ENCODE data around the gene POLA1. TPM values are rescaled to one million over a fixed set of nuclear protein-coding genes. Genes with fewer than 3 reads are reported as not detected.

The POLA1 gene
- total RNA-seq, 1 experiment from 2014 or later: 15.1 TPM

DNA sequence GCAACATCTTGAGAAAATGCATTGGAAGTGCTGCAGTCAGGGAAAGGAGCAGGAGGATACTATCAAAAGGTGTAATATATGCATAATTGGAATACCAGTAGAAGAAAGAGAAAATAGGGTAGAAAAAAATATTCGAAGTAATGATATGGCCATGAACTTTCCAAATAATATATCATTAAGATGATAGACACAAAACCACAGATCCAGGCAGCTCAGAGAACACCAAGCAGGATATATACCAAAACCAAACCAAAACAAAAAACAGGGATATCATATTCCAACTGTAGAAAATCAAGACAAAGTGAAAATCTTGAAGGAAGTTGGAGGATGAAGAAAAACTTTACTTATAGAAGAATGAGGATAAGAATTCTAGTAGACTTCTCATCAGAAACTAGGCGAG, 9.7 kb upstream of the POLA1 start:
- DNase-seq (ENCODE audit: low spot score): no peak
- in situ Hi-C loops (cut with HindIII; ENCODE audit: low sequenced_read_pairs): no loop called here

GRCh38 chrX:24692305-24692704, 1.4 kb upstream of the POLA1 start:
- in situ Hi-C loops (cut with HindIII; ENCODE audit: low sequenced_read_pairs): no loop called here
- no peak for DNase-seq (ENCODE audit: low spot score)

GRCh38 chrX:24694825-24695224, 1.1 kb downstream of the POLA1 start:
- DNase-seq (ENCODE audit: low spot score): no peak
- in situ Hi-C loops (cut with HindIII; ENCODE audit: low sequenced_read_pairs): no loop called here

DNA sequence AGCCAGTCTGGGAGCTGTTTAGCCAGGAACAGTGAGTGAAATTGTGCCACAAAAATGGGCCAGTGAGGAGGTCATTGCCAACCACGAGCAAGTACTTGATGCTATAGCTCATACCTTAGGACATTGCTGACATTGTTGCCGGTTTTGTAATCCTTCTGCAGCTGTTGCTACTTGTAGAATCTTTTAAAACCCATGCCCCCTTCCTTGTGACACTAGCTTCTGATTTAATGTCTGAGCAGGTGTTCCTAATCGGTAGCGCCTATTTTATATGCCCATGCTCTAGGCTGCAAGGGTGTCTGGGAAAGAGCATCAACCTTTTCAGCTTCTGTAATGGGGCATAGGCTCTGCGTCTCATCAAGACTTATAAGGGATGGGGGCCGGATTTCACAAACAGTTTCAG, 2.6 kb downstream of the POLA1 start:
- no peak for DNase-seq (ENCODE audit: low spot score)
- in situ Hi-C loops (cut with HindIII; ENCODE audit: low sequenced_read_pairs): no loop called here

GRCh38 chrX:24702362-24703184, 8.9 kb downstream of the POLA1 start:
- no peak for DNase-seq (ENCODE audit: low spot score)
- in situ Hi-C loops (cut with HindIII; ENCODE audit: low sequenced_read_pairs): no loop called here

- no peak for DNase-seq (ENCODE audit: low spot score)
- in situ Hi-C loops (cut with HindIII; ENCODE audit: low sequenced_read_pairs): no loop called here
These were observed 9.4 kb downstream of the POLA1 start for GRCh38 chrX:24703185-24703494.

- no peak for DNase-seq (ENCODE audit: low spot score)
- in situ Hi-C loops (cut with HindIII; ENCODE audit: low sequenced_read_pairs): no loop called here
These were observed 25.1 kb downstream of the POLA1 start for GRCh38 chrX:24718771-24719170.

GRCh38 chrX:24720036-24720435, 26.3 kb downstream of the POLA1 start:
- DNase-seq (ENCODE audit: low spot score): no peak

GRCh38 chrX:24728530-24728929, 34.8 kb downstream of the POLA1 start:
- in situ Hi-C loops (cut with HindIII; ENCODE audit: low sequenced_read_pairs): no loop called here
- no peak for DNase-seq (ENCODE audit: low spot score)

More at GRCh38 chrX:24720036-24720435, 26.3 kb downstream of the POLA1 start:
- in situ Hi-C loops (cut with HindIII; ENCODE audit: low sequenced_read_pairs): no loop called here

- no peak for DNase-seq (ENCODE audit: low spot score)
- in situ Hi-C loops (cut with HindIII; ENCODE audit: low sequenced_read_pairs): no loop called here
These were observed 39.2 kb downstream of the POLA1 start for GRCh38 chrX:24732766-24733500.

DNA sequence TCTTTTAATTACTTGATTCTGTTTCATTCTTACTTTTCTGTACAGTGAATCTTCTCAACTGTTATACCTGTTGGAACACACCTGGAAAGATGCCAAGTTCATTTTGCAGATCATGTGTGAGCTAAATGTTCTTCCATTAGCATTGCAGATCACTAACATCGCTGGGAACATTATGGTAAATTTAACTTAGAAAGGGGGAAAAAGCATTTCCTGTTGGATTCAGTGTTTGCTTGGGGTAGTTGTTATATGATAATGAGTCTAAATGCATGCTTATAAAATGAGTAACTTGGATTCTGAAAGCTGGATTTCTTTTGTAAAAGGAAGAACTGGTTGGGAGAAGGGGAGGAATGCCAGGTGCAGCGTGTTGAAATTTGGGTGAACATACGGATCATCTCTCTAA, 47.6 kb downstream of the POLA1 start:
- in situ Hi-C loops (cut with HindIII; ENCODE audit: low sequenced_read_pairs): no loop called here
- no peak for DNase-seq (ENCODE audit: low spot score)

DNA sequence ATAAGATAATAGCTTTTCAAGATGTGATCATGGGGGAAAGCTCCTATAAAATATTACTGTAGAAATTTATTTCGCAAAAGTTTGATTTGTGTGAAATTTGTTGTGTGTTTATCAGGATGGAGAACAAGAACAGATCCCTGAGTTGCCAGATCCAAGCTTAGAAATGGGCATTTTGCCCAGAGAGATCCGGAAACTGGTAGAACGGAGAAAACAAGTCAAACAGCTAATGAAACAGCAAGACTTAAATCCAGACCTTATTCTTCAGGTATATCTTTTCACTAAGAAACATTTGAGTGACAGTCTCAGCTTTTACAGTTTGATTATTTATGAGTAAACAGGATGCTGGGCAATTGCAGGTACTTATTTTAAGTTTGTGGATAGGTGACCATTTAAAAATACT, 54.5 kb downstream of the POLA1 start:
- peak; percentile 3 for DNase-seq (ENCODE audit: low spot score)
- in situ Hi-C loops (cut with HindIII; ENCODE audit: low sequenced_read_pairs): no loop called here

DNA sequence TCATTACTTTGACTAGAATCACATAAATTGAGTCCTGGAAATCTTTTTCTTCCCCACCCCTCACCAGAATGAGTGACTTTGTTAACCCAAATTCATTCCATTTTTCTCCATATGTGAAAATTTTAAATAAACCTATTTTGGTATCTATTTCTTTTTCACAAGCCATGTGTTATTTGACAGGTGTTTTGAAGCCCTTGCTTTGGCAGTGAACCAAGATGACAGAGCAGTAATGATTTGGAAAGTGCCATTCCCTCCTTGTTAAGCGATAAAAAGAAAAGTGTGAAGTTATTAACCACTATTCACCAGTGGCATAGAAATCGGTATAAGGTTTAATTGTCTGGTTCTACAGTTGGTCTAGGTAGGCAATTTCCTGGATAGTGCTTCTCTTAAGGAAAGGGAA, 66.1 kb downstream of the POLA1 start:
- in situ Hi-C loops (cut with HindIII; ENCODE audit: low sequenced_read_pairs): no loop called here
- peak; percentile 53 for DNase-seq (ENCODE audit: low spot score)

DNA sequence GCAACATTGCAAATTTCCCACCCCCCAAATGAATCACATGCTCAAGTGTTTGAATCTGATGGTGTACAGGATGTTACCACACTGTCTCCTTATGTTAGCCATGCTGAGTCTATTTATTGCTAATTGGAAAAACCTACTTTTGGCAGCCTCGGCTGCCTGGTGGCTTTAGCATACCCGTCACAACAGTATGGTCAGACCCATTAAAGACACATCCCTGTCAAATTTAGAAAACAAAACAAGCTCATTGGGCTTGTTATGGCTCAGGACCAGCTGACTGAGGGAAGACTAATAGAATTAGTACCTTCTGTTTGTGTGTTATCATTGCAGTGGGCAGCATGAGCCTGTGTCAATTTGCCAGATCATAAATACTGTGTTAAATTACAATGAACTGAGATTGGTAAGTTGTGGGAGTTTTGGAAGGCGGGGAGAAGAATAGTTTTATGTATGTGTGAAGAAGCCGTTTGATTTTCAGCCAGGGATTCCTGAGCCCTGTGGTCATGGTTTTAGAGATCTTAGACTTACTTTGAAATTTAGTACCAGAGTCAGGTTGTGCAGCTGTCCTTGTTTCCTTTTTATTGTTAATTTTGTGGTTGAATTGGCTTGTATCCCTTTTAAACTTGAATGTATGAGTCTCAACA, 66.8 kb downstream of the POLA1 start:
- in situ Hi-C loops (cut with HindIII; ENCODE audit: low sequenced_read_pairs): no loop called here
- peak; percentile 56 for DNase-seq (ENCODE audit: low spot score)

GRCh38 chrX:24761306-24761705, 67.6 kb downstream of the POLA1 start:
- no peak for DNase-seq (ENCODE audit: low spot score)
- in situ Hi-C loops (cut with HindIII; ENCODE audit: low sequenced_read_pairs): no loop called here

GRCh38 chrX:24763989-24764388, 70.3 kb downstream of the POLA1 start:
- in situ Hi-C loops (cut with HindIII; ENCODE audit: low sequenced_read_pairs): no loop called here

DNA sequence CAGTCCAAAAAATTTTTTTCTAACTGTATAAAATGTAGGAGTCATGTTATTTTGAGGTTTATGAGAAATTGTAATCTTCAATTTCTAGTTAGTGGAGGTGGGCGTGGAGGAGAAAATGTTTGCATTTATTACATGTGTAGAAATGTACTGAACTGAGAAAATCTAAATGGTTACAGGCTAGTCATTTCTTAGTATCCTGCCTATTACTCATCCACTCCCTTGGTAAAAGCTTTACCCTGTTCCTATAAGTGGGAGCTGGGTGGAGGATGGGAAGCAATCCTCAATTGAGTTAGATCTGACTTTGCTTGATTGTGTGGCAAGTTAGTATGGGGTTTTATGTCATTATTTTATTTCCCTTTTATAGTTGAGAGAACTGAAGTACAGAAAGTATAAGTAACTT, 73.8 kb downstream of the POLA1 start:
- in situ Hi-C loops (cut with HindIII; ENCODE audit: low sequenced_read_pairs): no loop called here
- no peak for DNase-seq (ENCODE audit: low spot score)

More at GRCh38 chrX:24763989-24764388, 70.3 kb downstream of the POLA1 start:
- DNase-seq (ENCODE audit: low spot score): no peak

DNA sequence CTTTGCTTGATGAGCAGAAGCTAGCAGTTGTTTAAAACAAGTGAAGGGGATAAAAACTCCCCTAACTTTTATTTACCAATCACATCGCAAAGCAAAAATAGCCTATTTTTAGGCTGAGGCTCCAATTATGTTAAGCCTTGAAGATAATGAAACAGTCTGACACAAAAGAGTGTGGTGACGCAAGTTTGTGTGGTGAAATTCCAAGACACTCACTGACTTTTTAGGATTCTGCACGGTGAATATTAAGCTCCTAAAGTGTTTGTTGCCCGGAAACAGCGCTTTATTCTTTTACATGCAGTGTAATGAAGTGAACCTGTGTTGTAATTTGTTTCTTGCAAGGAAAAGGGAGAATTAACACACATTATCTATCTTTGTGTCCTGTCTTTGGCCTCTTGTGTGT, 74.8 kb downstream of the POLA1 start:
- in situ Hi-C loops (cut with HindIII; ENCODE audit: low sequenced_read_pairs): no loop called here

GRCh38 chrX:24774650-24775049, 80.9 kb downstream of the POLA1 start:
- no peak for DNase-seq (ENCODE audit: low spot score)
- in situ Hi-C loops (cut with HindIII; ENCODE audit: low sequenced_read_pairs): no loop called here

More for the DNA sequence above, 74.8 kb downstream of the POLA1 start:
- DNase-seq (ENCODE audit: low spot score): no peak

- no peak for DNase-seq (ENCODE audit: low spot score)
- in situ Hi-C loops (cut with HindIII; ENCODE audit: low sequenced_read_pairs): no loop called here
These were observed 82.2 kb downstream of the POLA1 start for GRCh38 chrX:24775891-24776290.
